GM23248 (cell line): Measurements from ENCODE around the gene SLC2A1.

Experiments used
- EZH2 ChIP-seq: fragments of 200-600 bp; sonication (generic); IDR thresholded peaks from 2 replicates; pipeline ENCODE4 v1.6.1; 2018; ENCODE audit warnings: antibody characterized with exemption, mild to moderate bottlenecking; ENCODE audit not compliant: insufficient read depth, poor library complexity, severe bottlenecking
- EZH2phosphoT487 ChIP-seq: fragments of 200-600 bp; sonication (generic); IDR thresholded peaks from 2 replicates; pipeline ENCODE4 v1.6.1; 2018; ENCODE audit warnings: antibody characterized with exemption, moderate library complexity, mild to moderate bottlenecking, low read depth; ENCODE audit not compliant: insufficient read depth

DNA sequence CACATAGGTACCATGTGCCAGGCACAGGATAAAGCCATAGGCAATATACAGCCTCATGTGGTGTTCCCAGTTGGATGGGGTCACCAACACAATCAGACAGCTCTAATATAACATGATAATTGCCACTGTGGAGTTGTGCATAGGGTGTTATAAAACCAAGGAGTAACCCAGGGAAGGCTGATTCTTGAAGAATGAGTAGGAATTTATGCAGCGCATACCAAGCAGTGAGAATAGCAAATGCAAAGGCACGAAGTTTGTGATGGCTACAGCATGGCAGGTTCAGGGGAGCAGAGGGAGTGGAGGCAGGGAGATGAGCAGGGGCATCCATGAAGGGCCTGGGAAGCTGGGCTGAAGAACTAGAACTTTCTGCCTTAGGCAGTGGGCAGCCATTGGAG lies 20.4 kb upstream of the SLC2A1 start:
- TF ChIP-seq EZH2 (no peak), EZH2phosphoT487 (no peak)
